22Rv1 (cell line): ENCODE results near the gene THBS4.

Experiments
- CTCF ChIP-seq: fragments of 450-650 bp; IDR thresholded peaks from 2 replicates; pipeline ENCODE4 v1.5.1; 2017; ENCODE audit warnings: mild to moderate bottlenecking
- ZFX ChIP-seq: fragments of 450-650 bp; IDR thresholded peaks from 2 replicates; pipeline ENCODE4 v1.6.1; 2017; ENCODE audit warnings: antibody characterized with exemption, borderline replicate concordance

- TF ChIP-seq CTCF (no peak), ZFX (no peak)
Measured at GRCh38 chr5:80037366-80037765, 2.2 kb downstream of the THBS4 start.
